DOHH2 (cell line): ENCODE results near the gene SUSD5.

Experiments
- H3F3A ChIP-seq: fragments of 200-600 bp; sonication (generic), shearing (Covaris generic); 2 replicates; pipeline ENCODE4 v1.6.0; 2016; ENCODE audit warnings: antibody characterized with exemption, mild to moderate bottlenecking; ENCODE audit not compliant: control insufficient read depth, insufficient read depth
- H3K27ac ChIP-seq: fragments of 200-600 bp; sonication (generic); 2 replicates; pipeline ENCODE4 v1.5.1; 2014; ENCODE audit warnings: low read depth, mild to moderate bottlenecking, low read length, moderate library complexity
- H3K27me3 ChIP-seq: fragments of 200-600 bp; sonication (generic); 2 replicates; pipeline ENCODE4 v1.6.1; 2014; ENCODE audit warnings: mild to moderate bottlenecking, low read length, mixed read lengths; ENCODE audit not compliant: control insufficient read depth
- H3K36me3 ChIP-seq: fragments of 200-600 bp; sonication (generic); 2 replicates; pipeline ENCODE4 v1.6.1; 2014; ENCODE audit warnings: mild to moderate bottlenecking, low read length, moderate library complexity, mixed read lengths; ENCODE audit not compliant: control insufficient read depth
- H3K4me1 ChIP-seq: fragments of 200-600 bp; sonication (generic); 2 replicates; pipeline ENCODE4 v1.6.1; 2014; ENCODE audit warnings: mild to moderate bottlenecking, low read length, mixed read lengths; ENCODE audit not compliant: control insufficient read depth
- H3K4me2 ChIP-seq: fragments of 200-600 bp; sonication (generic); 2 replicates; pipeline ENCODE4 v1.6.0; 2014; ENCODE audit warnings: mild to moderate bottlenecking, low read length, moderate library complexity
- H3K4me3 ChIP-seq: fragments of 200-600 bp; sonication (generic); 2 replicates; pipeline ENCODE4 v1.5.1; 2014; ENCODE audit warnings: mild to moderate bottlenecking, low read length, mixed read lengths
- H3K79me2 ChIP-seq: fragments of 200-600 bp; sonication (generic); 2 replicates; pipeline ENCODE4 v1.6.1; 2014; ENCODE audit warnings: mild to moderate bottlenecking, low read length, mixed read lengths; ENCODE audit not compliant: control insufficient read depth
- H3K9me2 ChIP-seq: fragments of 200-600 bp; sonication (generic); replicated peaks from 2 replicates; pipeline ENCODE4 v1.6.1; 2014; ENCODE audit warnings: mild to moderate bottlenecking, low read length, mixed read lengths; ENCODE audit not compliant: control insufficient read depth
- H3K9me3 ChIP-seq: fragments of 200-600 bp; sonication (generic); 2 replicates; pipeline ENCODE4 v1.6.1; 2014; ENCODE audit warnings: antibody characterized with exemption, low read length, mixed read lengths; ENCODE audit not compliant: control insufficient read depth, insufficient read depth
- H4K20me1 ChIP-seq: fragments of 200-600 bp; sonication (generic); 2 replicates; pipeline ENCODE4 v1.6.0; 2014; ENCODE audit warnings: low read depth, mild to moderate bottlenecking, antibody characterized with exemption, low read length, moderate library complexity; ENCODE audit not compliant: control insufficient read depth, insufficient read depth
- EZH2phosphoT487 ChIP-seq: fragments of 200-600 bp; sonication (generic); IDR thresholded peaks from 2 replicates; pipeline ENCODE4 v1.6.1; 2017; ENCODE audit warnings: borderline replicate concordance, mild to moderate bottlenecking, antibody characterized with exemption, low read length, moderate library complexity, mixed read lengths
- TF ChIP-seq, protein P1 (sequence below): fragments of 200-600 bp; sonication (generic); IDR thresholded peaks from one replicate; pipeline ENCODE4 v1.5.1; 2014; ENCODE audit warnings: antibody characterized with exemption, mild to moderate bottlenecking, low read depth, low read length; ENCODE audit not compliant: poor library complexity, severe bottlenecking

SUSD5 gene

DNA sequence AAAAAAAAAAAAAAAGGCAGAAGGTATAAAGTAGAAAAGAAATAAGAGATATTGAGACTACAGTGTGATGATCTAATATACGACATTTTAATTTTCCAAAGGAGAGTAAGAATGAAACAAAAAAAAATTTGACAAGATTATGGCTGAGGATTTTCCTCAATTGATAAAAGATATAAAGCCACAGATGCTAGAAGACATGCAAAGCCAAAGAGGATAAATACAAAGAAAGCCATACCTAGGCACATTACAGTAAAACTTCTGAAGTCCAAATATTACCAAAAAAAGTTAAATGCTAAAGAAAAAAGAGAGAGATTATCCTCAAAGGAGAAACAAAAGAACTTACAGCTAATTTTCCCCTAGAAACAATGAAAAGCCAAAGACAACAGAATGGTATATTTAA is 20.3 kb upstream of the SUSD5 start:
- Histone ChIP-seq H3F3A (no peaks in the 10 kb centered on the region), H3K9me3 (no peaks in the 10 kb centered on the region), H3K4me2 (no peak overlapping the region), H3K4me1 (no peaks in the 10 kb centered on the region), H3K9me2 (no peaks in the 10 kb centered on the region), H3K27me3 (peaks cover 12% of the 10 kb centered on the region), H4K20me1 (no peaks in the 10 kb centered on the region), H3K4me3 (no peak overlapping the region), H3K36me3 (no peaks in the 10 kb centered on the region), H3K79me2 (no peaks in the 10 kb centered on the region), H3K27ac (no peak overlapping the region)
- TF ChIP-seq, protein P1, sequence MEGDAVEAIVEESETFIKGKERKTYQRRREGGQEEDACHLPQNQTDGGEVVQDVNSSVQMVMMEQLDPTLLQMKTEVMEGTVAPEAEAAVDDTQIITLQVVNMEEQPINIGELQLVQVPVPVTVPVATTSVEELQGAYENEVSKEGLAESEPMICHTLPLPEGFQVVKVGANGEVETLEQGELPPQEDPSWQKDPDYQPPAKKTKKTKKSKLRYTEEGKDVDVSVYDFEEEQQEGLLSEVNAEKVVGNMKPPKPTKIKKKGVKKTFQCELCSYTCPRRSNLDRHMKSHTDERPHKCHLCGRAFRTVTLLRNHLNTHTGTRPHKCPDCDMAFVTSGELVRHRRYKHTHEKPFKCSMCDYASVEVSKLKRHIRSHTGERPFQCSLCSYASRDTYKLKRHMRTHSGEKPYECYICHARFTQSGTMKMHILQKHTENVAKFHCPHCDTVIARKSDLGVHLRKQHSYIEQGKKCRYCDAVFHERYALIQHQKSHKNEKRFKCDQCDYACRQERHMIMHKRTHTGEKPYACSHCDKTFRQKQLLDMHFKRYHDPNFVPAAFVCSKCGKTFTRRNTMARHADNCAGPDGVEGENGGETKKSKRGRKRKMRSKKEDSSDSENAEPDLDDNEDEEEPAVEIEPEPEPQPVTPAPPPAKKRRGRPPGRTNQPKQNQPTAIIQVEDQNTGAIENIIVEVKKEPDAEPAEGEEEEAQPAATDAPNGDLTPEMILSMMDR = no peak
- no peak for TF ChIP-seq EZH2phosphoT487

DNA sequence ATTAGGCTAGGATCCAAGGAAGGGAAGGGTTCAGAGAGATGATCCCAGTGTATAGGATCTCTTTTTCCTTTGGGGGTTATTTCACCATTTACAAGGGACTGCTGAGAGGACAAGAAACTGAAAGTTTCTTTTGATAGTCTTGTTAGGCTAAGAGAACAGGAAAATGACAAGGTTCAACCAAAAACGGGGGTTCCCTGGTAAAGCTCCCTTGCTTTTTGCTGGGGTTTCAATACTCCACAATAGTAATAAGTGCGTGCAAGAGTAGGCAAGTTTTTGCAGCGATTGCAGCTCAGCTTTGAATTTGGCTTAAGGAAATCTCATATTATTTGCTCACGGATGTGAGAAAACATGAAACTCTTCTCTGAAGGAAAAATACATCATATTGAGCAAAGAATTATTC is 18.8 kb upstream of the SUSD5 start:
- TF ChIP-seq, protein P1 = no peak
- TF ChIP-seq EZH2phosphoT487 = no peak
- H3K9me2 ChIP-seq = no peaks in the 10 kb centered on the region
- no peak overlapping the region for H3K4me2 ChIP-seq

DNA sequence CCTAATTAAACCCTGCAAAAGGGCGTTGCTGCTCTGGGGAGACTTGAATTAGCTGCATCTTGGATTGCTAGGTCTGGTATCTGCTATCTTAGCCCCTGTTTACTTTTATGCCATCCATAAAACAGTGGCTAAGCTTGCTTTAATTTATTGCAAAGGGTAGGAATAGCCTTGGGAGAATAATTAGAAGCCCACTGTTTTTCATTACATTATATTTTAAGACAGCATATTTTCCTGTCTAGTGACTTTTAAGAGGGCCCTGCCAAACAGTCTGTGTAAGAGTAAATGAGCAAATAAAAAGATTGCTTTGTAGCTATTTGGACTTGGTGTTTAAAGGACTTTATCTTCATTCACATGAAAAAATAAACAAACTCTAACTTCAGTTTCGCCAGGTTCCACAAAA is 17.4 kb upstream of the SUSD5 start:
- Histone ChIP-seq H3K4me3 (no peak overlapping the region), H3K36me3 (no peaks in the 10 kb centered on the region), H3F3A (no peaks in the 10 kb centered on the region), H3K9me2 (no peaks in the 10 kb centered on the region), H3K9me3 (no peaks in the 10 kb centered on the region), H4K20me1 (no peaks in the 10 kb centered on the region), H3K4me1 (no peaks in the 10 kb centered on the region), H3K79me2 (no peaks in the 10 kb centered on the region), H3K27me3 (peaks cover 7% of the 10 kb centered on the region), H3K4me2 (no peak overlapping the region), H3K27ac (no peak overlapping the region)
- TF ChIP-seq EZH2phosphoT487 = no peak
- TF ChIP-seq, protein P1 = no peak

More for the DNA sequence above, 18.8 kb upstream of the SUSD5 start:
- Histone ChIP-seq H3F3A (no peaks in the 10 kb centered on the region), H4K20me1 (no peaks in the 10 kb centered on the region), H3K79me2 (no peaks in the 10 kb centered on the region), H3K36me3 (no peaks in the 10 kb centered on the region), H3K4me3 (no peak overlapping the region), H3K9me3 (no peaks in the 10 kb centered on the region), H3K4me1 (no peaks in the 10 kb centered on the region), H3K27ac (no peak overlapping the region), H3K27me3 (peaks cover 7% of the 10 kb centered on the region; the same call in 1 of the 2 replicates)

DNA sequence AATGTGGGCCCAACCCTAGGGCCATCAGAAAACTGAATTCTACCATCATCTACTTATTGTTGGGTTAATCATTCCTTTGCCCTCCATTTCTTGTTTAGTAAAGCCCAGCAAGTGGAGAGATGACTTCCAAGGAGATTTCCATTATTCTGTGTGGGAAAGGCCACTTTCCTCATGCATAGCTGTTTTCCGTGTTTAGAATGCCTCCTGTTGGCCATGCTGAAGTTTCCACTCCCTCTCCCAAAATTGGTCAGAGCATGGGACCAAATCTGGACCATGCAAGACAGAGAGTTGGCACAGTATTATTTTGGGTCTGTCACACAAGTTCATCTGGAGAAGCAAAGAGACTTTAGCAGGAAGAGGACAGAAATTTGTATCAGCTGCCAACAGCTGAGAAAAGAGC is 15.3 kb upstream of the SUSD5 start:
- no peak for TF ChIP-seq EZH2phosphoT487
- Histone ChIP-seq H3K36me3 (no peaks in the 10 kb centered on the region), H3K4me2 (no peak overlapping the region), H3K9me2 (no peaks in the 10 kb centered on the region), H3K4me3 (no peak overlapping the region), H3K27me3 (no peaks in the 10 kb centered on the region; the same call in 1 of the 2 replicates), H3K9me3 (no peaks in the 10 kb centered on the region), H4K20me1 (no peaks in the 10 kb centered on the region), H3K27ac (no peak overlapping the region), H3K79me2 (no peaks in the 10 kb centered on the region), H3K4me1 (no peaks in the 10 kb centered on the region), H3F3A (no peaks in the 10 kb centered on the region)
